Measurements from ENCODE around the gene BDNF. TPM values are rescaled to one million over a fixed set of nuclear protein-coding genes. Genes with fewer than 3 reads are reported as not detected.

Gene BDNF
- total RNA-seq, 1 experiment from 2014 or later, result 12.5 TPM

Other genes with a start within 250 kb of the BDNF start
- 54.8 and 59.3 TPM in 2 replicates for gene LGR4, start 227.7 kb downstream of the BDNF start, total RNA-seq (2014; rRNA removed; shearing (Covaris generic))
- 44.2 and 45.3 TPM in 2 replicates for gene LIN7C, start 193.7 kb downstream of the BDNF start, total RNA-seq (2014; rRNA removed; shearing (Covaris generic))

Measured in Daoy (cell line).